PC-3 (cell line): ENCODE results near the gene CPT1C. TPM values are rescaled to one million over a fixed set of nuclear protein-coding genes. Genes with fewer than 3 reads are reported as not detected.

ENCODE experiments used
- ATAC-seq: fragments of 200-7000 bp; cut with Tn5 transposase; 2 replicates; pipeline ENCODE4 v1.9.1; 2020; ENCODE audit warnings: mild to moderate bottlenecking, moderate library complexity
- BruUV-seq: library from RNA; stranded (reverse); fragments of 400-500 nt; replicated peaks from 2 replicates; lab custom pipeline; 2021; lab: Mats Ljungman, UMichigan
- CTCF ChIA-PET: fragments of 300-600 bp; sonication (Branson Sonifier 250); formaldehyde crosslinking; loops from one replicate; lab custom pipeline; 2022; ENCODE audit warnings: antibody characterized with exemption; lab: Charles Lee
- POLR2A ChIA-PET: fragments of 300-600 bp; sonication (Branson Sonifier 250); formaldehyde crosslinking; loops from one replicate; lab custom pipeline; 2022; ENCODE audit warnings: antibody characterized with exemption; ENCODE audit not compliant: unreplicated experiment; lab: Charles Lee
- DNase-seq: peaks from one replicate; pipeline ENCODE4 v3.0.0-alpha.2; 2015
- H2AFZ ChIP-seq: fragments of 300-600 bp; sonication (generic); 2 replicates; pipeline ENCODE4 v1.6.0; 2016; ENCODE audit warnings: antibody characterized with exemption, low read length
- H3F3A ChIP-seq: fragments of 300-600 bp; sonication (generic); one replicate; pipeline ENCODE4 v1.6.0; 2017; ENCODE audit warnings: antibody characterized with exemption, low read length, control low read depth, mild to moderate bottlenecking; ENCODE audit not compliant: unreplicated experiment
- H3K27ac ChIP-seq: fragments of 300-600 bp; sonication (generic); 2 replicates; pipeline ENCODE4 v1.5.1; 2016; ENCODE audit warnings: mild to moderate bottlenecking, low read length
- H3K27me3 ChIP-seq: fragments of 300-600 bp; sonication (generic); 2 replicates; pipeline ENCODE4 v1.6.1; 2016; ENCODE audit warnings: low read length, mixed read lengths
- H3K36me3 ChIP-seq: fragments of 300-600 bp; sonication (generic); 2 replicates; pipeline ENCODE4 v1.6.1; 2016; ENCODE audit warnings: low read depth, mixed run types, low read length, mixed read lengths
- H3K4me1 ChIP-seq: fragments of 300-600 bp; sonication (generic); 2 replicates; pipeline ENCODE4 v1.5.1; 2016; ENCODE audit warnings: low read length; ENCODE audit not compliant: insufficient read depth
- H3K4me2 ChIP-seq: fragments of 300-600 bp; sonication (generic); 2 replicates; pipeline ENCODE4 v1.6.0; 2016; ENCODE audit warnings: low read length
- H3K4me3 ChIP-seq: fragments of 300-600 bp; sonication (generic); 2 replicates; pipeline ENCODE4 v1.5.1; 2016; ENCODE audit warnings: mild to moderate bottlenecking, low read length, mixed read lengths
- H3K79me2 ChIP-seq: fragments of 300-600 bp; sonication (generic); 2 replicates; pipeline ENCODE4 v1.6.1; 2017; ENCODE audit warnings: low read length, mixed read lengths
- H3K9ac ChIP-seq: fragments of 300-600 bp; sonication (generic); 2 replicates; pipeline ENCODE4 v1.6.0; 2016; ENCODE audit warnings: mild to moderate bottlenecking, low read length
- H3K9me2 ChIP-seq: fragments of 300-600 bp; sonication (generic); replicated peaks from 2 replicates; pipeline ENCODE4 v1.6.1; 2016; ENCODE audit warnings: mixed run types, low read length, mixed read lengths
- H3K9me3 ChIP-seq: fragments of 300-600 bp; sonication (generic); 2 replicates; pipeline ENCODE4 v1.6.1; 2016; ENCODE audit warnings: low read length, mixed read lengths
- H4K20me1 ChIP-seq: fragments of 300-600 bp; sonication (generic); 2 replicates; pipeline ENCODE4 v1.6.1; 2016; ENCODE audit warnings: low read length, mixed read lengths
- CTCF ChIP-seq: fragments of 300-600 bp; sonication (generic); conservative IDR thresholded peaks from 2 replicates; pipeline ENCODE4 v1.5.1; 2017; ENCODE audit warnings: antibody characterized with exemption, low read depth, mild to moderate bottlenecking, low read length
- EZH2 ChIP-seq: fragments of 300-600 bp; sonication (generic); IDR thresholded peaks from one replicate; pipeline ENCODE4 v1.6.1; 2017; ENCODE audit warnings: antibody characterized with exemption, mild to moderate bottlenecking, low read length; ENCODE audit not compliant: unreplicated experiment
- EZH2phosphoT487 ChIP-seq: fragments of 300-600 bp; sonication (generic); IDR thresholded peaks from 2 replicates; pipeline ENCODE4 v1.6.1; 2018; ENCODE audit warnings: mild to moderate bottlenecking, antibody characterized with exemption, low read length, borderline replicate concordance
- intact Hi-C: fragments of 100-400 bp; cut with micrococcal nuclease; formaldehyde crosslinking; loops from 2 replicates; pipeline ENCODE4 v1.9.0; 2023
- total RNA-seq: library from RNA; depleted of rRNA; stranded (reverse); fragments of >200 nt; gene quantifications from 2 replicates; pipeline ENCODE4 v1.2.3, GENCODE V29; 2014

The CPT1C gene
- total RNA-seq, 1 experiment from 2014 or later, result 11.5 TPM

- no peaks in the 10 kb centered on the region for H3K27me3 ChIP-seq
- H3F3A ChIP-seq, result no peaks in the 10 kb centered on the region
- peaks cover 44% of the 10 kb centered on the region for H3K36me3 ChIP-seq
- peak overlapping the region; percentile 99 for H3K4me2 ChIP-seq
- no peak overlapping the region for H3K27ac ChIP-seq
- no peak for DNase-seq
- peaks cover 53% of the 10 kb centered on the region for H3K79me2 ChIP-seq
- no peak for TF ChIP-seq EZH2
- no peak for TF ChIP-seq CTCF
- no peak for TF ChIP-seq EZH2phosphoT487
- H3K9ac ChIP-seq, result no peak overlapping the region
- no peak for ATAC-seq
- ChIA-PET CTCF (interaction anchor here (0.7 kb wide), 1 partner anchor 78 kb away, joined by 3 read pairs; no protein-coding TSS in a partner anchor), POLR2A (interaction anchor here (0.6 kb wide), 2 partner anchors 38 to 48 kb away, joined by 6 to 10 read pairs; no protein-coding TSS in a partner anchor)
- H3K4me1 ChIP-seq, result peaks cover 20% of the 10 kb centered on the region
- intact Hi-C loops, result loop anchor here (5.0 kb wide), 3 partner anchors 127 to 197 kb away; partner anchors contain the start of genes AKT1S1, RPS11 and TBC1D17
- peaks cover 38% of the 10 kb centered on the region for H4K20me1 ChIP-seq
- H3K9me2 ChIP-seq, result no peaks in the 10 kb centered on the region
- H3K9me3 ChIP-seq, result no peaks in the 10 kb centered on the region
- no peak overlapping the region for H2AFZ ChIP-seq
- H3K4me3 ChIP-seq, result no peak overlapping the region
- BruUV-seq, result no TSS peak
Observed at GRCh38 chr19:49679771-49680413, 11.0 kb upstream of the CPT1C start.

- Histone ChIP-seq H3K27me3 (no peaks in the 10 kb centered on the region), H3K4me3 (no peak overlapping the region), H3K4me1 (peaks cover 20% of the 10 kb centered on the region), H3F3A (no peaks in the 10 kb centered on the region), H4K20me1 (peaks cover 45% of the 10 kb centered on the region), H3K36me3 (peaks cover 51% of the 10 kb centered on the region), H3K27ac (no peak overlapping the region), H2AFZ (no peak overlapping the region), H3K9me3 (no peaks in the 10 kb centered on the region), H3K4me2 (peak overlapping the region; percentile 99), H3K9me2 (no peaks in the 10 kb centered on the region), H3K9ac (no peak overlapping the region), H3K79me2 (peaks cover 53% of the 10 kb centered on the region)
- TF ChIP-seq EZH2phosphoT487 (no peak), CTCF (peak; percentile 97)
- ChIA-PET POLR2A (interaction anchor here (0.6 to 0.7 kb wide), 2 partner anchors 86 to 534 kb away, joined by 3 to 10 read pairs; partner anchors contain the start of gene AP2A1), CTCF (interaction anchor here (0.5 to 0.6 kb wide), 2 partner anchors 42 to 134 kb away, joined by 5 to 6 read pairs; no protein-coding TSS in a partner anchor)
- ATAC-seq, result peak; percentile 2; the same call in 1 of the 2 replicates
- intact Hi-C loops, result no loop called here
- DNase-seq, result peak; percentile 93
- BruUV-seq, result no TSS peak
Observed at GRCh38 chr19:49680421-49681351, 10.2 kb upstream of the CPT1C start.
